Stimulated activated CD4-positive, alpha-beta T cell treated with anti-CD3 and anti-CD28 coated beads, Interleukin-2, amount 100 ng/mL, for 48 hours (primary cell): ENCODE data around the gene MED27.

Experiments
- DNase-seq, 2 donors: peaks; one replicate each; pipeline ENCODE4 v3.0.0-alpha.2; 2020

MED27 gene

GRCh38 chr9:132040246-132040645 is 39.4 kb downstream of the MED27 start:
- DNase-seq: no peak

GRCh38 chr9:132039284-132039683 is 40.4 kb downstream of the MED27 start:
- DNase-seq: no peak

- DNase-seq: no peak
These were observed 42.2 kb downstream of the MED27 start for GRCh38 chr9:132037458-132037857.

- no peak for DNase-seq
These were observed 43.1 kb downstream of the MED27 start for GRCh38 chr9:132036521-132036920.

GRCh38 chr9:132035679-132036078 is 44.0 kb downstream of the MED27 start:
- no peak for DNase-seq

GRCh38 chr9:132032238-132032950 is 47.3 kb downstream of the MED27 start:
- no peak for DNase-seq

- DNase-seq: no peak
These were observed 48.0 kb downstream of the MED27 start for GRCh38 chr9:132031467-132032237.

- no peak for DNase-seq
These were observed 48.9 kb downstream of the MED27 start for GRCh38 chr9:132030626-132031325.

GRCh38 chr9:132027752-132028663 is 51.7 kb downstream of the MED27 start:
- no peak for DNase-seq

GRCh38 chr9:132026932-132027585 is 52.6 kb downstream of the MED27 start:
- no peak for DNase-seq

GRCh38 chr9:132025766-132026165 is 53.9 kb downstream of the MED27 start:
- no peak for DNase-seq

GRCh38 chr9:132024589-132024988 is 55.1 kb downstream of the MED27 start:
- no peak for DNase-seq

- DNase-seq: no peak
These were observed 56.1 kb downstream of the MED27 start for GRCh38 chr9:132023419-132024180.

- no peak for DNase-seq
These were observed 58.7 kb downstream of the MED27 start for GRCh38 chr9:132020820-132021510.

GRCh38 chr9:132020272-132020671 is 59.4 kb downstream of the MED27 start:
- DNase-seq: no peak

GRCh38 chr9:132019702-132020101 is 60.0 kb downstream of the MED27 start:
- DNase-seq: no peak

GRCh38 chr9:132018957-132019405 is 60.7 kb downstream of the MED27 start:
- no peak for DNase-seq

- DNase-seq: no peak
These were observed 63.2 kb downstream of the MED27 start for GRCh38 chr9:132016456-132016855.

GRCh38 chr9:132015866-132016265 is 63.8 kb downstream of the MED27 start:
- DNase-seq: no peak

GRCh38 chr9:132014218-132014805 is 65.4 kb downstream of the MED27 start:
- DNase-seq: no peak
